ENCODE data around the gene NCBP2L.

- TF ChIP-seq CTCF (IDR thresholded peaks at IDR 0.05) (no peak), POLR2A (IDR thresholded peaks at IDR 0.05) (no peak)
Observed at GRCh38 chrX:107831071-107831730, 53.7 kb downstream of the NCBP2L start.

Measured in heart left ventricle (tissue), 13 donors.